Type B pancreatic cell (in vitro differentiated cells): ENCODE results near the gene UCHL3. TPM values are rescaled to one million over a fixed set of nuclear protein-coding genes. Genes with fewer than 3 reads are reported as not detected.

Experiments
- DNase-seq: peaks from one replicate; pipeline ENCODE4 v3.0.0; 2021; ENCODE audit warnings: mixed read lengths; ENCODE audit not compliant: unreplicated experiment; ENCODE audit errors: extremely low spot score
- H3K27ac Mint-ChIP-seq: 2 replicates; pipeline ENCODE4 v1.8.0; 2021; ENCODE audit warnings: mild to moderate bottlenecking, mixed read lengths
- H3K27me3 Mint-ChIP-seq: 2 replicates; pipeline ENCODE4 v1.8.0; 2021; ENCODE audit warnings: mixed read lengths
- H3K36me3 Mint-ChIP-seq: 2 replicates; pipeline ENCODE4 v1.8.0; 2021; ENCODE audit warnings: mixed read lengths
- H3K4me1 Mint-ChIP-seq: one replicate; pipeline ENCODE4 v1.8.0; 2021; ENCODE audit warnings: mixed read lengths; ENCODE audit not compliant: unreplicated experiment
- H3K4me3 Mint-ChIP-seq: 2 replicates; pipeline ENCODE4 v1.8.0; 2021; ENCODE audit warnings: mild to moderate bottlenecking, mixed read lengths
- H3K9me3 Mint-ChIP-seq: 2 replicates; pipeline ENCODE4 v1.8.0; 2021; ENCODE audit warnings: mixed read lengths
- total RNA-seq: library from RNA; stranded (reverse); gene quantifications from 2 replicates; pipeline ENCODE4 v1.2.1, GENCODE V29; 2021; ENCODE audit warnings: low replicate concordance
- TF ChIP-seq, protein P1 (sequence below): fragments of 200-600 bp; sonication (generic); conservative IDR thresholded peaks from 2 replicates; pipeline ENCODE4 v1.5.0; 2021; ENCODE audit warnings: antibody characterized with exemption, mild to moderate bottlenecking

The UCHL3 gene
- total RNA-seq, 1 donor from 2014 or later: 31.1 TPM

DNA sequence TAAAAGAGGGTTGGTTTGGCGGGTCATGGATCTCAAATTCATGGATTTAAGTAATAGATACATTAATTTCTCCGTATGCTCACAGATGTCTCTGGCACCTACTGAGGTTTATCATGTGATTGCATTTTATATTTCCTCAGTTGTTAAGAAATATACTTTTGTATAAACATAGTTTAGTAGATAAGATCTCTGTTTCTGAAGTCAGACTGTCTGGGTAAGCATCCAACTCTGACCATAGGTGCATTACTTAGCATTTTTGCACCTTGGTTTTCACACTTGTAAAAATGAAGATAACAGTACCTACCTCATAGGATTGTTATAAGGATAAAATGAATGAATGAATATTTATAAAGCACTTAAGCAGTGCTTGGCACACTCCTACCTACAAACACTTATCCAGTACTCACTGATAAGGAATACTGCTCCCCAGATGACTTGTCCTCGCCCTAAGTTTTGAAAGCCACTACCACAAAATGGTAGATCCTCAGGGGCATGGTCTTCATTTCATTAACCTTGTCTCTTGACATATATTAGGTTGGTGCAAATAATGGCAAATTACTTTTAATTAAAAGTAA lies 38.5 kb upstream of the UCHL3 start:
- H3K9me3 Mint-ChIP-seq: no peaks in the 10 kb centered on the region
- TF ChIP-seq, protein P1, sequence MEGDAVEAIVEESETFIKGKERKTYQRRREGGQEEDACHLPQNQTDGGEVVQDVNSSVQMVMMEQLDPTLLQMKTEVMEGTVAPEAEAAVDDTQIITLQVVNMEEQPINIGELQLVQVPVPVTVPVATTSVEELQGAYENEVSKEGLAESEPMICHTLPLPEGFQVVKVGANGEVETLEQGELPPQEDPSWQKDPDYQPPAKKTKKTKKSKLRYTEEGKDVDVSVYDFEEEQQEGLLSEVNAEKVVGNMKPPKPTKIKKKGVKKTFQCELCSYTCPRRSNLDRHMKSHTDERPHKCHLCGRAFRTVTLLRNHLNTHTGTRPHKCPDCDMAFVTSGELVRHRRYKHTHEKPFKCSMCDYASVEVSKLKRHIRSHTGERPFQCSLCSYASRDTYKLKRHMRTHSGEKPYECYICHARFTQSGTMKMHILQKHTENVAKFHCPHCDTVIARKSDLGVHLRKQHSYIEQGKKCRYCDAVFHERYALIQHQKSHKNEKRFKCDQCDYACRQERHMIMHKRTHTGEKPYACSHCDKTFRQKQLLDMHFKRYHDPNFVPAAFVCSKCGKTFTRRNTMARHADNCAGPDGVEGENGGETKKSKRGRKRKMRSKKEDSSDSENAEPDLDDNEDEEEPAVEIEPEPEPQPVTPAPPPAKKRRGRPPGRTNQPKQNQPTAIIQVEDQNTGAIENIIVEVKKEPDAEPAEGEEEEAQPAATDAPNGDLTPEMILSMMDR: no peak
- H3K4me3 Mint-ChIP-seq: no peak overlapping the region
- H3K27me3 Mint-ChIP-seq: no peaks in the 10 kb centered on the region
- H3K27ac Mint-ChIP-seq: no peak overlapping the region
- H3K4me1 Mint-ChIP-seq: no peaks in the 10 kb centered on the region
- DNase-seq: no peak
- H3K36me3 Mint-ChIP-seq: no peaks in the 10 kb centered on the region

DNA sequence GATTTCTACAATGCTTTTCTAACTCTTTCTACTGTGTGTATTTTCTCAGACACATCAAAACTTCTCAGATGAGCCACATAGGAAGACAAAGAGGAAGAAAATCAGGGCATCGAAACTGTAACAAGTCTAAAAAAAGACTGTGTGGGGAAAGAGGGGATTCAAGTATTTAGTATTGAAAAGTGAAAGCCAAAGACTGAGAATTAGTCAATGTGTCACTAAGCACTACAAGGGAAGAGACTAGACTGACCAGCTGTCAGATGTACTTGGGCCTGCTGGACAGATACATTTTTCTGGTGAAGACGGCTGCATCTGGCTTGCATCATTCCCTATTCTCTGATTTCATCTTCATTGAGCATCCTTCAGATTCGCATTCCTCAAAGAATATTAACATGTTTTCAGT lies 37.3 kb upstream of the UCHL3 start:
- Mint-ChIP-seq H3K4me3 (no peak overlapping the region), H3K36me3 (no peaks in the 10 kb centered on the region), H3K9me3 (no peaks in the 10 kb centered on the region), H3K4me1 (no peaks in the 10 kb centered on the region), H3K27ac (no peak overlapping the region), H3K27me3 (no peaks in the 10 kb centered on the region)
- TF ChIP-seq, protein P1: no peak
- DNase-seq: no peak

DNA sequence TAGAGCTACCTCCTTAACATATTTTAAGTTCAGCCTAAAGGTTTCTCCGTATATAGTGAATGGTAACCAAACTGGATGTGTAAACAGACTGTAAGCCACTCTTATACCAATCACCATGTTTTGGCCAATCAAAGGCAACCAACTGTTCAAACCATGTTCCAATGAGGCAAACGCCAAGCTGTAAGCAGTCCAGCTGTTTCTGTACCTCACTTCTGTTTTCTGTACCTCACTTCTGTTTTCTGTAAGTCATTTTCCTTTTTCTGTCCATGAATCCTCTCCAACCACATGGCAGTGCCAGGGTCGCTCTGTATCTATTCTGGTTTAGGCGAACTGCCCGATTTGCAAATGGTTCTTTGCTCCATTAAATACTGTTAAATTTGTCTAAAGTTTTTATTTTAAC lies 36.3 kb upstream of the UCHL3 start:
- H3K27ac Mint-ChIP-seq: no peak overlapping the region
- peaks cover 5% of the 10 kb centered on the region for H3K9me3 Mint-ChIP-seq
- no peaks in the 10 kb centered on the region for H3K36me3 Mint-ChIP-seq
- DNase-seq: no peak
- no peak overlapping the region for H3K4me3 Mint-ChIP-seq
- H3K4me1 Mint-ChIP-seq: no peaks in the 10 kb centered on the region
- H3K27me3 Mint-ChIP-seq: no peaks in the 10 kb centered on the region
- TF ChIP-seq, protein P1: no peak

DNA sequence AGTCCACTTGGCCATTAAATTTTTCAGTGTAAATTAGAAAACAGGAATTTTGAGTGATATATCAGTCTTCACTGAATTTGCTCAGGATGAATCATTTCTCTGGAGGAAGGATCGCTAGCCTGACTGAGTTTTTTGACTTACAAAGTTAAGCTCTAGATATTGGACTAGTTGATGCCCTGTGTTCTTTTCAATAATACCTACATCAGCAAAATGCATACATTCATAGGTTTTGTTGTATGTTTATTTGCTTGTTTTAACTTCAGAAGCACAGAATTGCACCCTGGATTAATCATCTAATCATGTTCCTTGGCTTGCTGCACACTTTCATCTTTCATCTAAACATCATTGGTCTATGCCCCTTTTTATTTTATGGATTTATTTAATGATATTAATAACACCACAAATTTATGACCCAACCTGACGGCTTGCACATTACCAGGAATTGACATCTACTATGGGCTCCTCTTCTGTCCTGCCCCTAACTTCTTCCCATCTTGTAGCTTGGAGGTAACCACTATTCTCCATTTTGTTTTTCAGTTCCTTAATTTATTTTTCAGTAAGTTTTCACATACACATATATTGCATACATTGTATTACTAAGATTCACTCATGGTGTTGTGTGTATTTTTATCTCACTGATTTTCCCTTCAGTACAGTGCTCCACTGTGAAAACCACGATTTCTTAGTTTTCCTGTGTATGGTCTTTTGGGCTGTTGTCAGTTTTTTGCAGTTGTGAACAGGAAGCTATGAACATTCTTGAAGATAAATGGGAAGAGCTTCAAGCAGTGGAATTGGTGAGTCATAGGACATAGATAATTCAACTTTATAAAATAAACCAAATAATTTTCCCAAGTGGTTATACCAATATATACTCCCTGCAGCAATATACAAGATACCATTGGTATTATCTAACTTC lies 35.3 kb upstream of the UCHL3 start:
- peaks cover 5% of the 10 kb centered on the region for H3K9me3 Mint-ChIP-seq
- no peaks in the 10 kb centered on the region for H3K4me1 Mint-ChIP-seq
- H3K4me3 Mint-ChIP-seq: no peak overlapping the region
- H3K27me3 Mint-ChIP-seq: no peaks in the 10 kb centered on the region
- TF ChIP-seq, protein P1: no peak
- no peak for DNase-seq
- H3K27ac Mint-ChIP-seq: no peak overlapping the region
- H3K36me3 Mint-ChIP-seq: no peaks in the 10 kb centered on the region

DNA sequence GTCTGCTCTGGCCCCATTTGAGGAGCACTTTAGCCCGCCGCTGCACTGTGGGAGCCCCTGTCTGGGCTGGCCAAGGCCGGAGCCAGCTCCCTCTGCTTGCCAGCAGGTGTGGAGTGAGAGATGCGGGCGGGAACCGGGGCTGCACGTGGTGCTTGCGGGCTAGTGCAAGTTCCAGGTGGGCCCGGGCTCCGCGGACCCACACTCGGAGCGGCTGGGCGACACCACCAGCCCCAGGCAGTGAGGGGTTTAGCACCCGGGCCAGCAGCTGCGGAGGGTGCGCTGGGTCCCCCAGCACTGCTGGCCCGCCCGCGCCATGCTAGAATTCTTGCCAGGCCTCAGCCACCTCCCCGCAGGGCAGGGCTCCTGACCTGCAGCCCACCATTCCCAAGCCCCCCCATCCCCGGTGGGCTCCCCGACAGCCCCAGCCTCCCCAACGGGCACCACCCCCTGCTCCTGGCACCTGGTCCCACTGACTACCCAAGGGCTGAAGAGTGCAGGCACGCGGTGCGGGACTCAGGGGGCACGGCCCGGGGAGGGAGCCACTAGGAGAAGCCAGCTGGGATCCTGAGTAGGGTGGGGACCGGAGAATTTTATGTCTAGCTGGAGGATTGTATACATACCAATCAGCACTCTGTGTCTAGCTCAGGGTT lies 31.0 kb upstream of the UCHL3 start:
- TF ChIP-seq, protein P1: no peak
- Mint-ChIP-seq H3K4me1 (no peaks in the 10 kb centered on the region), H3K27ac (no peak overlapping the region), H3K9me3 (peaks cover 14% of the 10 kb centered on the region), H3K4me3 (no peak overlapping the region), H3K36me3 (peaks cover 4% of the 10 kb centered on the region), H3K27me3 (no peaks in the 10 kb centered on the region)
- DNase-seq: no peak
